SK-N-SH treated with all-trans-retinoic acid at 6 μM for 48 hours (cell line): ENCODE results near the gene GRB14.

ENCODE experiments used
- ESRRG ChIP-seq: fragments of 250-450 bp; sonication (Bioruptor Pico); IDR thresholded peaks from 2 replicates; pipeline ENCODE4 v1.6.1; 2021; ENCODE audit warnings: mild to moderate bottlenecking
- OSR1 ChIP-seq: fragments of 250-450 bp; sonication (Bioruptor Pico); IDR thresholded peaks from 2 replicates; pipeline ENCODE4 v1.8.0; 2022; ENCODE audit warnings: moderate library complexity, mild to moderate bottlenecking, inconsistent platforms

DNA sequence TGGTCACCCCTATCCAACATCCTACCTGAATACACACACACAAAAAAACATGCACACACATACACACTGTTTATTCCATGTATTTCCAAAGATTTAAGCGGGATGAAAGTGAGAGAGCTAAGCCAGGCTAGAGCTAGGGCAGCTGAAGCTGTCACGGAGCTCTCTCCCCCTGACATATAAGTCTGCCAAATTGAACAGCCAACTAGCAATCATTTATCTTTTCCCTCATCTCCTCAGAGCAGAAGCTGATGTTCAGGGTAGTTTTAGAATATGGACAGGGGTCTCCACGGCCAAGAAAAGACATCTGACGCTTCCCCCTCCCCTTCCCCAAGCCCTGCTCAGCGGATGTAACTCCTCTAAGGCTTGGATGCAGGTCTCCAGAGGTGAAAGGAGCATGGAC lies 171.6 kb downstream of the GRB14 start:
- TF ChIP-seq OSR1 (CRISPR knock-in tag) (no peak), ESRRG (CRISPR knock-in tag) (no peak)
